Activated T-cell treated with anti-CD3 and anti-CD28 coated beads for 48 hours (primary cell): ENCODE data around the gene HSPA12A.

Source experiments
- DNase-seq: peaks from one replicate; pipeline ENCODE4 v3.0.0-alpha.2; 2020; ENCODE audit warnings: low read depth

Gene HSPA12A

GRCh38 chr10:116741391-116742351 is 695 bp downstream of the HSPA12A start:
- DNase-seq, result no peak

- no peak for DNase-seq
Measured at GRCh38 chr10:116740971-116741370, 1.4 kb downstream of the HSPA12A start.

- DNase-seq, result no peak
Measured at GRCh38 chr10:116738339-116738738, 4.0 kb downstream of the HSPA12A start.

- DNase-seq, result no peak
Measured at GRCh38 chr10:116737627-116738327, 4.6 kb downstream of the HSPA12A start.

GRCh38 chr10:116733566-116733965 is 8.8 kb downstream of the HSPA12A start:
- no peak for DNase-seq

- DNase-seq, result no peak
Measured at GRCh38 chr10:116732573-116732972, 9.8 kb downstream of the HSPA12A start.

GRCh38 chr10:116730464-116731260 is 11.7 kb downstream of the HSPA12A start:
- no peak for DNase-seq

GRCh38 chr10:116729243-116729642 is 13.1 kb downstream of the HSPA12A start:
- no peak for DNase-seq

- no peak for DNase-seq
Measured at GRCh38 chr10:116728526-116729096, 13.8 kb downstream of the HSPA12A start.

- no peak for DNase-seq
Measured at GRCh38 chr10:116723428-116724281, 18.7 kb downstream of the HSPA12A start.

GRCh38 chr10:116722736-116723427 is 19.5 kb downstream of the HSPA12A start:
- no peak for DNase-seq

GRCh38 chr10:116721547-116722392 is 20.6 kb downstream of the HSPA12A start:
- DNase-seq, result no peak

GRCh38 chr10:116720668-116721546 is 21.5 kb downstream of the HSPA12A start:
- no peak for DNase-seq

- no peak for DNase-seq
Measured at GRCh38 chr10:116720241-116720643, 22.1 kb downstream of the HSPA12A start.

- no peak for DNase-seq
Measured at GRCh38 chr10:116719804-116720203, 22.6 kb downstream of the HSPA12A start.

- DNase-seq, result no peak
Measured at GRCh38 chr10:116718058-116718457, 24.3 kb downstream of the HSPA12A start.

- DNase-seq, result no peak
Measured at GRCh38 chr10:116716381-116716780, 26.0 kb downstream of the HSPA12A start.

- DNase-seq, result no peak
Measured at GRCh38 chr10:116715839-116716377, 26.5 kb downstream of the HSPA12A start.
